H9 (cell line): ENCODE measurements around the gene FAM83F. TPM values are rescaled to one million over a fixed set of nuclear protein-coding genes. Genes with fewer than 3 reads are reported as not detected.

Source experiments
- DNase-seq: peaks from one replicate; pipeline ENCODE4 v3.0.0-alpha.2; 2017
- H2AFZ ChIP-seq: one replicate; pipeline ENCODE4 v1.6.1; 2013; ENCODE audit warnings: mild to moderate bottlenecking, low read length, control low read depth, moderate library complexity
- H2AK5ac ChIP-seq: 2 replicates; pipeline ENCODE4 v1.6.1; 2013; ENCODE audit warnings: low read length, control low read depth, mixed read lengths; ENCODE audit not compliant: insufficient read length
- H2BK120ac ChIP-seq: one replicate; pipeline ENCODE4 v1.6.1; 2013; ENCODE audit warnings: low read depth, mild to moderate bottlenecking, low read length, control low read depth, inconsistent platforms; ENCODE audit not compliant: poor library complexity, severe bottlenecking
- H2BK12ac ChIP-seq: 2 replicates; pipeline ENCODE4 v1.6.1; 2013; ENCODE audit warnings: low read length, control low read depth, mixed read lengths, low read depth; ENCODE audit not compliant: insufficient read length
- H2BK15ac ChIP-seq: 2 replicates; pipeline ENCODE4 v1.6.1; 2013; ENCODE audit warnings: low read depth, low read length, control low read depth
- H2BK20ac ChIP-seq: one replicate; pipeline ENCODE4 v1.6.1; 2013; ENCODE audit warnings: low read depth, mild to moderate bottlenecking, low read length, control low read depth, inconsistent platforms; ENCODE audit not compliant: poor library complexity, severe bottlenecking
- H2BK5ac ChIP-seq: 2 replicates; pipeline ENCODE4 v1.6.1; 2013; ENCODE audit warnings: low read length, control low read depth, mixed read lengths; ENCODE audit not compliant: insufficient read length
- H3K14ac ChIP-seq: 2 replicates; pipeline ENCODE4 v1.6.1; 2013; ENCODE audit warnings: low read length, control low read depth; ENCODE audit not compliant: insufficient read depth
- H3K18ac ChIP-seq: 2 replicates; pipeline ENCODE4 v1.6.1; 2013; ENCODE audit warnings: low read depth, mild to moderate bottlenecking, mixed read lengths, low read length, control low read depth; ENCODE audit not compliant: insufficient read length
- H3K23ac ChIP-seq: 2 replicates; pipeline ENCODE4 v1.6.1; 2013; ENCODE audit warnings: low read length, control low read depth, mixed read lengths, low read depth; ENCODE audit not compliant: insufficient read length
- H3K23me2 ChIP-seq: 2 replicates; pipeline ENCODE4 v1.6.1; 2013; ENCODE audit warnings: low read depth, mild to moderate bottlenecking, mixed read lengths, low read length, control low read depth; ENCODE audit not compliant: insufficient read length, poor library complexity, severe bottlenecking
- H3K27ac ChIP-seq: 2 replicates; pipeline ENCODE4 v1.5.1; 2013; ENCODE audit warnings: low read length, control low read depth, mixed read lengths, low read depth; ENCODE audit not compliant: insufficient read length
- H3K27me3 ChIP-seq: 2 replicates; pipeline ENCODE4 v1.6.1; 2013; ENCODE audit warnings: low read length, control low read depth, inconsistent platforms; ENCODE audit not compliant: insufficient read depth
- H3K4ac ChIP-seq: 2 replicates; pipeline ENCODE4 v1.6.1; 2013; ENCODE audit warnings: low read depth, mild to moderate bottlenecking, control low read depth, inconsistent platforms, low read length, moderate library complexity
- H3K4me1 ChIP-seq: 2 replicates; pipeline ENCODE4 v1.6.1; 2013; ENCODE audit warnings: low read length, control low read depth, inconsistent platforms; ENCODE audit not compliant: insufficient read depth
- H3K4me2 ChIP-seq: 2 replicates; pipeline ENCODE4 v1.6.1; 2013; ENCODE audit warnings: low read length, control low read depth, mixed read lengths; ENCODE audit not compliant: insufficient read length, insufficient read depth
- H3K56ac ChIP-seq: 2 replicates; pipeline ENCODE4 v1.6.1; 2013; ENCODE audit warnings: low read depth, mild to moderate bottlenecking, mixed read lengths, low read length, control low read depth; ENCODE audit not compliant: insufficient read length
- H3K79me1 ChIP-seq: 2 replicates; pipeline ENCODE4 v1.6.1; 2013; ENCODE audit warnings: low read depth, mild to moderate bottlenecking, moderate library complexity, low read length, control low read depth, inconsistent platforms; ENCODE audit not compliant: insufficient read depth, poor library complexity, severe bottlenecking
- H3K79me2 ChIP-seq: 2 replicates; pipeline ENCODE4 v1.6.1; 2013; ENCODE audit warnings: low read length, control low read depth, inconsistent platforms; ENCODE audit not compliant: insufficient read depth
- H3K9ac ChIP-seq: 2 replicates; pipeline ENCODE4 v1.6.1; 2013; ENCODE audit warnings: low read length, control low read depth, mixed read lengths; ENCODE audit not compliant: insufficient read length; ENCODE audit errors: extremely low read depth
- H3K9me3 ChIP-seq: one replicate; pipeline ENCODE4 v1.6.1; 2013; ENCODE audit warnings: low read depth, low read length, inconsistent platforms; ENCODE audit not compliant: control insufficient read depth
- H3T11ph ChIP-seq: one replicate; pipeline ENCODE4 v1.6.1; 2013; ENCODE audit warnings: mild to moderate bottlenecking, low read length, control low read depth, inconsistent platforms
- H4K20me1 ChIP-seq: one replicate; pipeline ENCODE4 v1.6.1; 2013; ENCODE audit not compliant: control insufficient read depth, insufficient read length, insufficient read depth
- H4K5ac ChIP-seq: 2 replicates; pipeline ENCODE4 v1.6.1; 2013; ENCODE audit warnings: low read depth, mild to moderate bottlenecking, mixed read lengths, low read length, control low read depth; ENCODE audit not compliant: insufficient read length
- H4K8ac ChIP-seq: replicated peaks from 2 replicates; pipeline ENCODE4 v1.6.1; 2013; ENCODE audit warnings: low read length, control low read depth, mixed read lengths, low read depth; ENCODE audit not compliant: insufficient read length
- H4K91ac ChIP-seq: 2 replicates; pipeline ENCODE4 v1.6.1; 2013; ENCODE audit warnings: low read depth, mild to moderate bottlenecking, moderate library complexity, mixed read lengths, low read length, control low read depth; ENCODE audit not compliant: insufficient read length
- H3K27ac Mint-ChIP-seq, 3 experiments: 2 replicates in 2 of 3; 3 replicates in 1 of 3; pipeline ENCODE4 v1.8.0; 2020 to 2021; ENCODE audit warnings: mixed read lengths in 3 of 3, mild to moderate bottlenecking in 1 of 3, moderate library complexity in 1 of 3
- H3K27me3 Mint-ChIP-seq: 2 replicates; pipeline ENCODE4 v1.8.0; 2021; ENCODE audit warnings: low read depth, mild to moderate bottlenecking, moderate library complexity, mixed read lengths
- H3K36me3 Mint-ChIP-seq, 3 experiments: 2 replicates in 2 of 3; 3 replicates in 1 of 3; pipeline ENCODE4 v1.8.0; 2020 to 2021; ENCODE audit warnings: low read depth in 3 of 3, mixed read lengths in 3 of 3; ENCODE audit not compliant: insufficient read depth in 1 of 3
- H3K4me1 Mint-ChIP-seq, 2 experiments: 2 replicates each; pipeline ENCODE4 v1.8.0; 2020; ENCODE audit warnings: mixed read lengths in 2 of 2
- H3K4me3 Mint-ChIP-seq, 2 experiments: 2 replicates in 1 of 2; 3 replicates in 1 of 2; pipeline ENCODE4 v1.8.0; 2020 to 2021; ENCODE audit warnings: mild to moderate bottlenecking in 2 of 2, mixed read lengths in 2 of 2, moderate library complexity in 1 of 2
- H3K9me3 Mint-ChIP-seq, 2 experiments: 2 replicates in 1 of 2; 3 replicates in 1 of 2; pipeline ENCODE4 v1.8.0; 2020; ENCODE audit warnings: mild to moderate bottlenecking in 2 of 2, mixed read lengths in 2 of 2, moderate library complexity in 1 of 2
- WGBS: extraction: QIAGEN DNeasy Blood & Tissue Kit; methylation state at CpG from one replicate; pipeline ENCODE4 v1.1.7; 2013; ENCODE audit warnings: missing lambda C conversion rate, low lambda C conversion rate, mixed read lengths; ENCODE audit not compliant: insufficient read length; ENCODE audit errors: extremely low coverage; 5-methylcytosine and 5-hydroxymethylcytosine counted together
- total RNA-seq: library from RNA; stranded (reverse); gene quantifications from 2 replicates; pipeline ENCODE4 v1.2.1, GENCODE V29; 2021
- TF ChIP-seq, protein P1 (sequence below): fragments of 200-600 bp; sonication (generic); conservative IDR thresholded peaks from 3 replicates; pipeline ENCODE4 v1.8.0; 2021; ENCODE audit warnings: antibody characterized with exemption, mild to moderate bottlenecking

Gene FAM83F
- total RNA-seq, 1 experiment from 2014 or later, result 17.4 TPM

DNA sequence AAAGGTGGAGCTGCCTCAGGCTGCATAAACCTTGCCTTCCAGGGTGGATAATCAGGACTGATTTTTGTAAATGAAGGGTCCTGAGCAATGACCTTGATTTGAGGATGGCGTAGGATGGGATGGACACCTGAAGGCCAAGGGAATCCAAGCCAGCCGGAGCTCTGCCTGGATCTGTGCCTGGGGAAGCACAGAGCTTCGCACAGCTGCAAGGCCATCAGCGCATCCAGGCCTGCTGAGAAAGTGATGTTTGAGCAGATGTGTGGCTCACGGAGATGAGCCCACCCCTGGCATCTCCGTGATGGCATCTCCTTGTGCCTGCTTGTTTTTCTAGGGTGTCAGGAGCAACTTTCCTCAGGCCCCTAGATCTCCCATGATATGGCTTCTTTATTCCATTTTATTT, 23.3 kb downstream of the FAM83F start:
- no peak overlapping the region for H2BK120ac ChIP-seq
- no CpG with 5 or more reads among the region's 6 CpGs for WGBS
- no peak overlapping the region for H2BK5ac ChIP-seq
- H3K4me1 Mint-ChIP-seq, result no peaks in the 10 kb centered on the region
- no peaks in the 10 kb centered on the region; a peak in 1 of 5 replicates for H3K9me3 Mint-ChIP-seq
- no peak overlapping the region for H3K27ac ChIP-seq
- H3K4me2 ChIP-seq, result no peak overlapping the region
- H3K79me2 ChIP-seq, result no peaks in the 10 kb centered on the region
- H3K23ac ChIP-seq, result no peak overlapping the region
- H4K20me1 ChIP-seq, result no peaks in the 10 kb centered on the region
- no peak overlapping the region for H4K91ac ChIP-seq
- H3K18ac ChIP-seq, result no peak overlapping the region
- H3K23me2 ChIP-seq, result no peaks in the 10 kb centered on the region
- no peak overlapping the region for H4K5ac ChIP-seq
- H3K9ac ChIP-seq, result no peak overlapping the region
- TF ChIP-seq, protein P1, sequence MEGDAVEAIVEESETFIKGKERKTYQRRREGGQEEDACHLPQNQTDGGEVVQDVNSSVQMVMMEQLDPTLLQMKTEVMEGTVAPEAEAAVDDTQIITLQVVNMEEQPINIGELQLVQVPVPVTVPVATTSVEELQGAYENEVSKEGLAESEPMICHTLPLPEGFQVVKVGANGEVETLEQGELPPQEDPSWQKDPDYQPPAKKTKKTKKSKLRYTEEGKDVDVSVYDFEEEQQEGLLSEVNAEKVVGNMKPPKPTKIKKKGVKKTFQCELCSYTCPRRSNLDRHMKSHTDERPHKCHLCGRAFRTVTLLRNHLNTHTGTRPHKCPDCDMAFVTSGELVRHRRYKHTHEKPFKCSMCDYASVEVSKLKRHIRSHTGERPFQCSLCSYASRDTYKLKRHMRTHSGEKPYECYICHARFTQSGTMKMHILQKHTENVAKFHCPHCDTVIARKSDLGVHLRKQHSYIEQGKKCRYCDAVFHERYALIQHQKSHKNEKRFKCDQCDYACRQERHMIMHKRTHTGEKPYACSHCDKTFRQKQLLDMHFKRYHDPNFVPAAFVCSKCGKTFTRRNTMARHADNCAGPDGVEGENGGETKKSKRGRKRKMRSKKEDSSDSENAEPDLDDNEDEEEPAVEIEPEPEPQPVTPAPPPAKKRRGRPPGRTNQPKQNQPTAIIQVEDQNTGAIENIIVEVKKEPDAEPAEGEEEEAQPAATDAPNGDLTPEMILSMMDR, result no peak
- H3K56ac ChIP-seq, result no peak overlapping the region
- H2BK12ac ChIP-seq, result no peak overlapping the region
- H3K27ac Mint-ChIP-seq, result no peak overlapping the region
- H3K27me3 Mint-ChIP-seq, result no peaks in the 10 kb centered on the region
- H3K79me1 ChIP-seq, result no peaks in the 10 kb centered on the region
- no peaks in the 10 kb centered on the region for H3K4me1 ChIP-seq
- no peaks in the 10 kb centered on the region for H3K27me3 ChIP-seq
- no peak overlapping the region for H2BK20ac ChIP-seq
- DNase-seq, result no peak
- H2AK5ac ChIP-seq, result no peak overlapping the region
- no peak overlapping the region for H4K8ac ChIP-seq
- no peak overlapping the region for H2AFZ ChIP-seq
- H3K4me3 Mint-ChIP-seq, result no peak overlapping the region
- H3K36me3 Mint-ChIP-seq, result peaks cover 23 to 30% (median 23%) of the 10 kb centered on the region in 3 experiments
- no peak overlapping the region for H3K4ac ChIP-seq
- no peaks in the 10 kb centered on the region for H3K9me3 ChIP-seq
- no peak overlapping the region for H2BK15ac ChIP-seq
- H3T11ph ChIP-seq, result no peak overlapping the region
- no peak overlapping the region for H3K14ac ChIP-seq
